DOHH2 (cell line): ENCODE results near the gene ALPI.
"Not testable (repeated sequence)": the region's sequence is repeated elsewhere in the genome, so short reads cannot be mapped to it uniquely, and the experiment has no call there.

Experiments used
- CTCF ChIP-seq: fragments of 200-600 bp; sonication (generic); IDR thresholded peaks from one replicate; pipeline ENCODE4 v1.5.1; 2014; ENCODE audit warnings: antibody characterized with exemption, mild to moderate bottlenecking, low read depth, low read length; ENCODE audit not compliant: poor library complexity, severe bottlenecking
- EZH2phosphoT487 ChIP-seq: fragments of 200-600 bp; sonication (generic); IDR thresholded peaks from 2 replicates; pipeline ENCODE4 v1.6.1; 2017; ENCODE audit warnings: borderline replicate concordance, mild to moderate bottlenecking, antibody characterized with exemption, low read length, moderate library complexity, mixed read lengths

GRCh38 chr2:232441922-232442321 lies 14.0 kb upstream of the ALPI start:
- TF ChIP-seq CTCF, EZH2phosphoT487: not testable (repeated sequence)
